GM12878 (cell line): Measurements from ENCODE around the gene CCDC80. TPM values are rescaled to one million over a fixed set of nuclear protein-coding genes. Genes with fewer than 3 reads are reported as not detected.

ENCODE experiments used
- ATAC-seq: fragments of 200-7000 bp; cut with Tn5 transposase; 3 replicates; pipeline ENCODE4 v1.9.1; 2020; ENCODE audit warnings: mild to moderate bottlenecking, moderate library complexity
- BruUV-seq: library from RNA; stranded (reverse); fragments of 400-500 nt; replicated peaks from 2 replicates; lab custom pipeline; 2021; lab: Mats Ljungman, UMichigan
- CTCF ChIA-PET: fragments of 300-600 bp; sonication (Branson Sonifier 250); formaldehyde crosslinking; extraction: SDS; loops from one replicate; lab custom pipeline; 2021; ENCODE audit warnings: inconsistent platforms; lab: Yijun Ruan, JAX
- POLR2A ChIA-PET: fragments of 350-600 bp; formaldehyde crosslinking; extraction: SDS; loops from one replicate; lab custom pipeline; 2021; ENCODE audit warnings: inconsistent platforms; lab: Charles Lee
- RAD21 ChIA-PET: fragments of 300-600 bp; sonication (Branson Sonifier 250); formaldehyde crosslinking; loops from one replicate; lab custom pipeline; 2023; ENCODE audit warnings: antibody characterized with exemption; ENCODE audit not compliant: unreplicated experiment; lab: Charles Lee
- SMC1A ChIA-PET: fragments of 300-600 bp; sonication (Branson Sonifier 250); formaldehyde crosslinking; loops from one replicate; lab custom pipeline; 2023; ENCODE audit not compliant: unreplicated experiment, uncharacterized antibody; lab: Charles Lee
- DNase-seq: peaks from one replicate; pipeline ENCODE4 v3.0.0-alpha.2; 2011; ENCODE audit warnings: low read depth, low spot score
- FAIRE-seq: peaks from 3 replicates; lab custom pipeline; 2011; peaks lifted over from hg19 to GRCh38; lab: Jason Lieb, UNC
- H2AFZ ChIP-seq: 2 replicates; pipeline ENCODE4 v1.6.0; 2011; ENCODE audit warnings: low read depth, low read length, control low read depth; ENCODE audit not compliant: control insufficient read depth
- H3K27ac ChIP-seq: 2 replicates; pipeline ENCODE4 v1.5.1; 2011; ENCODE audit warnings: control low read depth; ENCODE audit not compliant: control insufficient read depth, insufficient read depth
- H3K27me3 ChIP-seq, 2 experiments: replicated peaks in 1 of 2; 2 replicates each; pipeline versions ENCODE4 v1.6.0 to v1.6.1; 2011; ENCODE audit warnings: low read length in 1 of 2; ENCODE audit not compliant: control insufficient read depth in 2 of 2, insufficient read depth in 2 of 2
- H3K36me3 ChIP-seq, 2 experiments: 2 replicates each; pipeline ENCODE4 v1.5.1; 2011; ENCODE audit warnings: low read length in 1 of 2; ENCODE audit not compliant: control insufficient read depth in 2 of 2, insufficient read depth in 2 of 2
- H3K4me1 ChIP-seq: 2 replicates; pipeline ENCODE4 v1.6.1; 2011; ENCODE audit warnings: mild to moderate bottlenecking, low read length, moderate library complexity, mixed read lengths; ENCODE audit not compliant: control insufficient read depth, insufficient read depth
- H3K4me2 ChIP-seq: 2 replicates; pipeline ENCODE4 v1.6.0; 2011; ENCODE audit warnings: control low read depth; ENCODE audit not compliant: control insufficient read depth, insufficient read depth
- H3K4me3 ChIP-seq: fragments of 200-600 bp; sonication (generic); 2 replicates; pipeline ENCODE4 v1.5.1; 2016
- H3K79me2 ChIP-seq: 2 replicates; pipeline ENCODE4 v1.6.0; 2011; ENCODE audit warnings: low read length; ENCODE audit not compliant: control insufficient read depth, insufficient read depth
- H3K9ac ChIP-seq: 2 replicates; pipeline ENCODE4 v1.8.0; 2011; ENCODE audit warnings: low read length, control low read depth, mixed read lengths; ENCODE audit not compliant: control insufficient read depth, insufficient read depth
- H3K9me3 ChIP-seq: replicated peaks from 3 replicates; pipeline ENCODE4 v1.5.1; 2011; ENCODE audit warnings: mild to moderate bottlenecking, low read length; ENCODE audit not compliant: control insufficient read depth, insufficient read depth
- H4K20me1 ChIP-seq: 2 replicates; pipeline ENCODE4 v1.6.0; 2011; ENCODE audit not compliant: control insufficient read depth, insufficient read depth
- BRCA1 ChIP-seq: IDR thresholded peaks from 2 replicates; pipeline ENCODE4 v1.6.1; 2011; ENCODE audit warnings: low read depth, low read length, improper control_type of control experiment
- CBX3 ChIP-seq: fragments of 200-600 bp; sonication (generic); IDR thresholded peaks from 2 replicates; pipeline ENCODE4 v1.6.1; 2016; ENCODE audit warnings: low read depth, borderline replicate concordance
- EED ChIP-seq: sonication (generic); IDR thresholded peaks from 2 replicates; pipeline ENCODE4 v1.6.1; 2016; ENCODE audit warnings: antibody characterized with exemption, low read depth
- ESRRA ChIP-seq: IDR thresholded peaks from 2 replicates; pipeline ENCODE4 v1.6.1; 2012; ENCODE audit warnings: mild to moderate bottlenecking, low read length, improper control_type of control experiment
- FOXM1 ChIP-seq: IDR thresholded peaks from 2 replicates; pipeline ENCODE4 v1.6.1; 2012; ENCODE audit warnings: low read depth, mild to moderate bottlenecking, inconsistent platforms, low read length, moderate library complexity
- GATAD2B ChIP-seq: fragments of 450-650 bp; conservative IDR thresholded peaks from 2 replicates; pipeline ENCODE4 v1.6.1; 2017; ENCODE audit warnings: low read depth, mild to moderate bottlenecking, moderate library complexity
- IKZF2 ChIP-seq, 2 experiments: fragments of 450-650 bp; IDR thresholded peaks; 2 replicates each; pipeline ENCODE4 v1.6.1; 2017; ENCODE audit warnings: mild to moderate bottlenecking in 2 of 2, moderate library complexity in 2 of 2
- MAX ChIP-seq: IDR thresholded peaks from 2 replicates; pipeline ENCODE4 v1.6.1; 2012; ENCODE audit warnings: low read depth, low read length, improper control_type of control experiment
- MEF2A ChIP-seq: IDR thresholded peaks from 2 replicates; pipeline ENCODE4 v1.6.1; 2011; ENCODE audit warnings: low read depth, mild to moderate bottlenecking, low read length, moderate library complexity; ENCODE audit not compliant: insufficient read depth
- MYC ChIP-seq: IDR thresholded peaks from 2 replicates; pipeline ENCODE4 v1.6.1; 2011; ENCODE audit warnings: mild to moderate bottlenecking, low read length, moderate library complexity, inconsistent platforms; ENCODE audit not compliant: insufficient read depth, insufficient replicate concordance, insufficient read length, severe bottlenecking
- NFXL1 ChIP-seq: fragments of 450-650 bp; IDR thresholded peaks from 2 replicates; pipeline ENCODE4 v1.6.1; 2017; ENCODE audit warnings: antibody characterized with exemption, mild to moderate bottlenecking, borderline replicate concordance
- RAD21 ChIP-seq: IDR thresholded peaks from 2 replicates; pipeline ENCODE4 v1.6.1; 2011; ENCODE audit warnings: mild to moderate bottlenecking, low read depth, low read length, moderate library complexity; ENCODE audit not compliant: insufficient read depth
- RCOR1 ChIP-seq: conservative IDR thresholded peaks from 2 replicates; pipeline ENCODE4 v1.6.1; 2012; ENCODE audit warnings: low read depth, low read length, improper control_type of control experiment
- SIX5 ChIP-seq: IDR thresholded peaks from 2 replicates; pipeline ENCODE4 v1.6.1; 2011; ENCODE audit warnings: mild to moderate bottlenecking, low read depth, low read length, moderate library complexity; ENCODE audit not compliant: severe bottlenecking
- SUPT20H ChIP-seq: IDR thresholded peaks from 2 replicates; pipeline ENCODE4 v1.6.1; 2011; ENCODE audit warnings: low read depth, mild to moderate bottlenecking, low read length, moderate library complexity, borderline replicate concordance; ENCODE audit not compliant: control insufficient read depth
- TCF3 ChIP-seq: IDR thresholded peaks from 2 replicates; pipeline ENCODE4 v1.6.1; 2012; ENCODE audit warnings: low read depth, mild to moderate bottlenecking, low read length, borderline replicate concordance; ENCODE audit not compliant: insufficient read depth
- USF1 ChIP-seq: IDR thresholded peaks from 2 replicates; pipeline ENCODE4 v1.6.1; 2011; ENCODE audit warnings: borderline replicate concordance, low read depth, mild to moderate bottlenecking, moderate library complexity, mixed read lengths, low read length; ENCODE audit not compliant: insufficient read depth; ENCODE audit errors: extremely low read length
- WRNIP1 ChIP-seq: IDR thresholded peaks from 2 replicates; pipeline ENCODE4 v1.6.1; 2011; ENCODE audit warnings: low read depth, low read length, improper control_type of control experiment, borderline replicate concordance
- WGBS: methylation state at CpG from one replicate; pipeline ENCODE4 v1.1.6; 2016; ENCODE audit warnings: low lambda C conversion rate; ENCODE audit not compliant: insufficient replicate concordance, insufficient coverage; ENCODE audit errors: missing lambda C conversion rate; 5-methylcytosine and 5-hydroxymethylcytosine counted together
- in situ Hi-C: fragments of 300-500 bp; cut with MboI; formaldehyde crosslinking; loops from 9 replicates; pipeline ENCODE4 v1.14.3; 2018; ENCODE audit warnings: mixed read lengths
- intact Hi-C: fragments of 100-400 bp; cut with micrococcal nuclease; formaldehyde crosslinking; loops from one replicate; pipeline ENCODE4 v1.14.2; 2022; ENCODE audit not compliant: unreplicated experiment
- polyA plus RNA-seq, 11 experiments: library from polyadenylated mRNA; depleted of rRNA in 4 of 11; unstranded in 6 of 11; stranded (reverse) in 5 of 11; fragments of >200 nt; fragmentation: Nextera tagmentation in 4 of 11; fragmentation: Illumina TruSeq in 1 of 11; extraction: Ambion mirVana in 4 of 11; extraction: Trizol in 1 of 11; gene quantifications; 1 replicate in 1 of 11; 2 replicates in 10 of 11; pipeline versions ENCODE4 v1.2.1 to v1.2.3, GENCODE V29; 2011 to 2016; ENCODE audit warnings: inconsistent platforms in 2 of 11, missing spikeins in 2 of 11, low read depth in 1 of 11
- total RNA-seq, 4 experiments: library from RNA; depleted of rRNA in 3 of 4; stranded (reverse); fragments of >200 nt in 3 of 4; fragmentation: Illumina TruSeq in 1 of 4; extraction: Trizol in 1 of 4; gene quantifications; 2 replicates each; pipeline versions ENCODE4 v1.2.1 to v1.2.3, GENCODE V29; 2013 to 2021
- TF ChIP-seq, protein P1 (sequence below): IDR thresholded peaks from 2 replicates; pipeline ENCODE4 v1.6.1; 2011; ENCODE audit warnings: low read depth, low read length, improper control_type of control experiment, borderline replicate concordance
- TF ChIP-seq, protein P2 (sequence below): IDR thresholded peaks from 2 replicates; pipeline ENCODE4 v1.6.1; 2012; ENCODE audit warnings: low read length, inconsistent platforms

The CCDC80 gene
- total and polyA plus RNA-seq, 10 of the 15 experiments (the other 5 are each of a cell fraction or from before 2014, with no cell fraction given): 0.01 to 0.59 (median 0.21) TPM; not detected in 5

GRCh38 chr3:112675349-112675748, 34.4 kb upstream of the CCDC80 start:
- POLR2A ChIA-PET: no interaction called here
- intact Hi-C loops: loop anchor here (5.0 kb wide), 2 partner anchors 73 to 202 kb away; no protein-coding TSS in a partner anchor
- no peak overlapping the region for H2AFZ ChIP-seq

More at GRCh38 chr3:112675349-112675748, 34.4 kb upstream of the CCDC80 start:
- H3K4me3 ChIP-seq: no peak overlapping the region
- 66% methylated on average over 6 of the region's 6 CpGs for WGBS
- no peaks in the 10 kb centered on the region for H3K9me3 ChIP-seq
- H3K36me3 ChIP-seq: no peaks in the 10 kb centered on the region
- RAD21 ChIA-PET: no interaction called here
- H3K4me1 ChIP-seq: peaks cover 21% of the 10 kb centered on the region
- H3K27ac ChIP-seq: no peak overlapping the region
- H3K9ac ChIP-seq: no peak overlapping the region
- ATAC-seq: no peak
- DNase-seq: no peak
- CTCF ChIA-PET: no interaction called here
- SMC1A ChIA-PET: no interaction called here
- in situ Hi-C loops: no loop called here
- no peak overlapping the region for H3K4me2 ChIP-seq
- no peaks in the 10 kb centered on the region for H4K20me1 ChIP-seq
- H3K79me2 ChIP-seq: no peaks in the 10 kb centered on the region
- no peak for FAIRE-seq
- no peak for TF ChIP-seq NFXL1
- no peak for TF ChIP-seq MYC
- no peak for TF ChIP-seq FOXM1
- no peak for TF ChIP-seq MAX
- TF ChIP-seq, protein P1, sequence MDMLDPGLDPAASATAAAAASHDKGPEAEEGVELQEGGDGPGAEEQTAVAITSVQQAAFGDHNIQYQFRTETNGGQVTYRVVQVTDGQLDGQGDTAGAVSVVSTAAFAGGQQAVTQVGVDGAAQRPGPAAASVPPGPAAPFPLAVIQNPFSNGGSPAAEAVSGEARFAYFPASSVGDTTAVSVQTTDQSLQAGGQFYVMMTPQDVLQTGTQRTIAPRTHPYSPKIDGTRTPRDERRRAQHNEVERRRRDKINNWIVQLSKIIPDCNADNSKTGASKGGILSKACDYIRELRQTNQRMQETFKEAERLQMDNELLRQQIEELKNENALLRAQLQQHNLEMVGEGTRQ: no peak
- TF ChIP-seq, protein P2, sequence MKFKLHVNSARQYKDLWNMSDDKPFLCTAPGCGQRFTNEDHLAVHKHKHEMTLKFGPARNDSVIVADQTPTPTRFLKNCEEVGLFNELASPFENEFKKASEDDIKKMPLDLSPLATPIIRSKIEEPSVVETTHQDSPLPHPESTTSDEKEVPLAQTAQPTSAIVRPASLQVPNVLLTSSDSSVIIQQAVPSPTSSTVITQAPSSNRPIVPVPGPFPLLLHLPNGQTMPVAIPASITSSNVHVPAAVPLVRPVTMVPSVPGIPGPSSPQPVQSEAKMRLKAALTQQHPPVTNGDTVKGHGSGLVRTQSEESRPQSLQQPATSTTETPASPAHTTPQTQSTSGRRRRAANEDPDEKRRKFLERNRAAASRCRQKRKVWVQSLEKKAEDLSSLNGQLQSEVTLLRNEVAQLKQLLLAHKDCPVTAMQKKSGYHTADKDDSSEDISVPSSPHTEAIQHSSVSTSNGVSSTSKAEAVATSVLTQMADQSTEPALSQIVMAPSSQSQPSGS: no peak
- no peak for TF ChIP-seq BRCA1
- no peak for TF ChIP-seq IKZF2 (IDR thresholded peaks at IDR 0.05)
- no peak for TF ChIP-seq RCOR1
- TF ChIP-seq CBX3: no peak
- no peak for TF ChIP-seq WRNIP1
- TF ChIP-seq ESRRA: no peak
- no peak for TF ChIP-seq TCF3
- TF ChIP-seq EED: no peak
- TF ChIP-seq GATAD2B: no peak
- TF ChIP-seq SIX5: no peak
- TF ChIP-seq SUPT20H: no peak
- TF ChIP-seq RAD21: no peak
- no peak for TF ChIP-seq MEF2A
- TF ChIP-seq USF1: no peak
- TF ChIP-seq, all 136 proteins: peak for 0
- peaks cover 3 to 4% of the 10 kb centered on the region in 2 experiments; a peak in 3 of 4 replicates for H3K27me3 ChIP-seq
- BruUV-seq: no TSS peak
